DOHH2 (cell line): ENCODE results near the gene FILIP1.

Experiments
- CTCF ChIP-seq: fragments of 200-600 bp; sonication (generic); IDR thresholded peaks from one replicate; pipeline ENCODE4 v1.5.1; 2014; ENCODE audit warnings: antibody characterized with exemption, mild to moderate bottlenecking, low read depth, low read length; ENCODE audit not compliant: poor library complexity, severe bottlenecking
- EZH2phosphoT487 ChIP-seq: fragments of 200-600 bp; sonication (generic); IDR thresholded peaks from 2 replicates; pipeline ENCODE4 v1.6.1; 2017; ENCODE audit warnings: borderline replicate concordance, mild to moderate bottlenecking, antibody characterized with exemption, low read length, moderate library complexity, mixed read lengths

DNA sequence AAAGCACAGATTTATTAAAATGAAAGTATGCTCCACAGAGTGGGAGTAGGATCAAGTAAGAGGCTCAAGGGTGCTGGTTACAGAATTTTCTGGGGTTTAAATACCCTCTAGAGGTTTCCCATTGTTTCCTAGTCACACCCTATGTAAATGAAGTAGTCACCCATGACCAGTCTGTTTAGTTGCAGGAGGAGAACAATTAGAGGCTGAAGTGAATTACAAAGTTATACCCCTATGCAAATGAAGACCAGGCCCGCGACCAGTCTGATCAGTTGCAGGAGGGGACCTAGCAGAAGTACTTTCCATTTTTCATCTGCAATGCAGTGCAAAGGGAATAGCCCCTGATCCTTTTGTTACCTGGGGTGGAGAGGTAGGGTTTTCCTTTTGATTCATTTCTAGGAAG lies 11.8 kb upstream of the FILIP1 start:
- TF ChIP-seq CTCF = no peak
- no peak for TF ChIP-seq EZH2phosphoT487
